HL-60 (cell line): ENCODE data around the gene ADAM12.

Experiments used
- DNase-seq, 2 experiments: peaks; one replicate each; pipeline ENCODE4 v3.0.0-alpha.2; 2010 to 2020; ENCODE audit warnings: low read depth in 1 of 2, low spot score in 1 of 2
- H3K27ac ChIP-seq: fragments of 250-450 bp; sonication (Bioruptor Pico); replicated peaks from 2 replicates; pipeline ENCODE4 v1.5.1; 2020; ENCODE audit warnings: mild to moderate bottlenecking, moderate library complexity
- H3K27me3 ChIP-seq: fragments of 250-450 bp; sonication (Bioruptor Pico); 2 replicates; pipeline ENCODE4 v1.5.1; 2021; ENCODE audit warnings: mild to moderate bottlenecking, moderate library complexity; ENCODE audit not compliant: insufficient read depth, poor library complexity, severe bottlenecking
- H3K4me3 ChIP-seq: replicated peaks from 2 replicates; pipeline ENCODE4 v1.5.1; 2011; ENCODE audit warnings: mild to moderate bottlenecking, control low read depth, low read length; ENCODE audit not compliant: insufficient read depth
- GABPA ChIP-seq: IDR thresholded peaks from 2 replicates; pipeline ENCODE4 v1.6.1; 2012; ENCODE audit warnings: low read depth
- POLR2AphosphoS5 ChIP-seq: IDR thresholded peaks from 2 replicates; pipeline ENCODE4 v1.6.1; 2012; ENCODE audit warnings: low read depth
- SPI1 ChIP-seq: IDR thresholded peaks from 2 replicates; pipeline ENCODE4 v1.6.1; 2012; ENCODE audit warnings: low read depth, mild to moderate bottlenecking, borderline replicate concordance
- TF ChIP-seq, protein P1 (sequence below): IDR thresholded peaks from 2 replicates; pipeline ENCODE4 v1.6.1; 2012; ENCODE audit warnings: low read depth; ENCODE audit not compliant: insufficient replicate concordance
- TF ChIP-seq, protein P2 (sequence below): IDR thresholded peaks from one replicate; pipeline ENCODE4 v1.5.1; 2011; ENCODE audit warnings: low read length, control low read depth, inconsistent platforms; ENCODE audit not compliant: insufficient read depth

Gene ADAM12

GRCh38 chr10:125964558-125964957, 423.7 kb downstream of the ADAM12 start:
- no peak for DNase-seq
- no peak overlapping the region for H3K27ac ChIP-seq
- no peak overlapping the region for H3K4me3 ChIP-seq
- TF ChIP-seq, protein P1, sequence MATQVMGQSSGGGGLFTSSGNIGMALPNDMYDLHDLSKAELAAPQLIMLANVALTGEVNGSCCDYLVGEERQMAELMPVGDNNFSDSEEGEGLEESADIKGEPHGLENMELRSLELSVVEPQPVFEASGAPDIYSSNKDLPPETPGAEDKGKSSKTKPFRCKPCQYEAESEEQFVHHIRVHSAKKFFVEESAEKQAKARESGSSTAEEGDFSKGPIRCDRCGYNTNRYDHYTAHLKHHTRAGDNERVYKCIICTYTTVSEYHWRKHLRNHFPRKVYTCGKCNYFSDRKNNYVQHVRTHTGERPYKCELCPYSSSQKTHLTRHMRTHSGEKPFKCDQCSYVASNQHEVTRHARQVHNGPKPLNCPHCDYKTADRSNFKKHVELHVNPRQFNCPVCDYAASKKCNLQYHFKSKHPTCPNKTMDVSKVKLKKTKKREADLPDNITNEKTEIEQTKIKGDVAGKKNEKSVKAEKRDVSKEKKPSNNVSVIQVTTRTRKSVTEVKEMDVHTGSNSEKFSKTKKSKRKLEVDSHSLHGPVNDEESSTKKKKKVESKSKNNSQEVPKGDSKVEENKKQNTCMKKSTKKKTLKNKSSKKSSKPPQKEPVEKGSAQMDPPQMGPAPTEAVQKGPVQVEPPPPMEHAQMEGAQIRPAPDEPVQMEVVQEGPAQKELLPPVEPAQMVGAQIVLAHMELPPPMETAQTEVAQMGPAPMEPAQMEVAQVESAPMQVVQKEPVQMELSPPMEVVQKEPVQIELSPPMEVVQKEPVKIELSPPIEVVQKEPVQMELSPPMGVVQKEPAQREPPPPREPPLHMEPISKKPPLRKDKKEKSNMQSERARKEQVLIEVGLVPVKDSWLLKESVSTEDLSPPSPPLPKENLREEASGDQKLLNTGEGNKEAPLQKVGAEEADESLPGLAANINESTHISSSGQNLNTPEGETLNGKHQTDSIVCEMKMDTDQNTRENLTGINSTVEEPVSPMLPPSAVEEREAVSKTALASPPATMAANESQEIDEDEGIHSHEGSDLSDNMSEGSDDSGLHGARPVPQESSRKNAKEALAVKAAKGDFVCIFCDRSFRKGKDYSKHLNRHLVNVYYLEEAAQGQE: no peak
- no peak for TF ChIP-seq GABPA
- TF ChIP-seq, protein P2, sequence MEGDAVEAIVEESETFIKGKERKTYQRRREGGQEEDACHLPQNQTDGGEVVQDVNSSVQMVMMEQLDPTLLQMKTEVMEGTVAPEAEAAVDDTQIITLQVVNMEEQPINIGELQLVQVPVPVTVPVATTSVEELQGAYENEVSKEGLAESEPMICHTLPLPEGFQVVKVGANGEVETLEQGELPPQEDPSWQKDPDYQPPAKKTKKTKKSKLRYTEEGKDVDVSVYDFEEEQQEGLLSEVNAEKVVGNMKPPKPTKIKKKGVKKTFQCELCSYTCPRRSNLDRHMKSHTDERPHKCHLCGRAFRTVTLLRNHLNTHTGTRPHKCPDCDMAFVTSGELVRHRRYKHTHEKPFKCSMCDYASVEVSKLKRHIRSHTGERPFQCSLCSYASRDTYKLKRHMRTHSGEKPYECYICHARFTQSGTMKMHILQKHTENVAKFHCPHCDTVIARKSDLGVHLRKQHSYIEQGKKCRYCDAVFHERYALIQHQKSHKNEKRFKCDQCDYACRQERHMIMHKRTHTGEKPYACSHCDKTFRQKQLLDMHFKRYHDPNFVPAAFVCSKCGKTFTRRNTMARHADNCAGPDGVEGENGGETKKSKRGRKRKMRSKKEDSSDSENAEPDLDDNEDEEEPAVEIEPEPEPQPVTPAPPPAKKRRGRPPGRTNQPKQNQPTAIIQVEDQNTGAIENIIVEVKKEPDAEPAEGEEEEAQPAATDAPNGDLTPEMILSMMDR: no peak
- no peak for TF ChIP-seq POLR2AphosphoS5
- no peak for TF ChIP-seq SPI1
- H3K27me3 ChIP-seq: no peaks in the 10 kb centered on the region
